GM12878 (cell line): ENCODE data around the gene IDH3B. TPM values are rescaled to one million over a fixed set of nuclear protein-coding genes. Genes with fewer than 3 reads are reported as not detected.

Source experiments
- ATAC-seq: fragments of 200-7000 bp; cut with Tn5 transposase; 3 replicates; pipeline ENCODE4 v1.9.1; 2020; ENCODE audit warnings: mild to moderate bottlenecking, moderate library complexity
- BruUV-seq: library from RNA; stranded (reverse); fragments of 400-500 nt; replicated peaks from 2 replicates; lab custom pipeline; 2021; lab: Mats Ljungman, UMichigan
- CTCF ChIA-PET: fragments of 300-600 bp; sonication (Branson Sonifier 250); formaldehyde crosslinking; extraction: SDS; loops from one replicate; lab custom pipeline; 2021; ENCODE audit warnings: inconsistent platforms; lab: Yijun Ruan, JAX
- POLR2A ChIA-PET: fragments of 350-600 bp; formaldehyde crosslinking; extraction: SDS; loops from one replicate; lab custom pipeline; 2021; ENCODE audit warnings: inconsistent platforms; lab: Charles Lee
- RAD21 ChIA-PET: fragments of 300-600 bp; sonication (Branson Sonifier 250); formaldehyde crosslinking; loops from one replicate; lab custom pipeline; 2023; ENCODE audit warnings: antibody characterized with exemption; ENCODE audit not compliant: unreplicated experiment; lab: Charles Lee
- SMC1A ChIA-PET: fragments of 300-600 bp; sonication (Branson Sonifier 250); formaldehyde crosslinking; loops from one replicate; lab custom pipeline; 2023; ENCODE audit not compliant: unreplicated experiment, uncharacterized antibody; lab: Charles Lee
- DNase-seq: peaks from one replicate; pipeline ENCODE4 v3.0.0-alpha.2; 2011; ENCODE audit warnings: low read depth, low spot score
- FAIRE-seq: peaks from 3 replicates; lab custom pipeline; 2011; peaks lifted over from hg19 to GRCh38; lab: Jason Lieb, UNC
- H2AFZ ChIP-seq: 2 replicates; pipeline ENCODE4 v1.6.0; 2011; ENCODE audit warnings: low read depth, low read length, control low read depth; ENCODE audit not compliant: control insufficient read depth
- H3K27ac ChIP-seq: 2 replicates; pipeline ENCODE4 v1.5.1; 2011; ENCODE audit warnings: control low read depth; ENCODE audit not compliant: control insufficient read depth, insufficient read depth
- H3K27me3 ChIP-seq, 2 experiments: replicated peaks in 1 of 2; 2 replicates each; pipeline versions ENCODE4 v1.6.0 to v1.6.1; 2011; ENCODE audit warnings: low read length in 1 of 2; ENCODE audit not compliant: control insufficient read depth in 2 of 2, insufficient read depth in 2 of 2
- H3K36me3 ChIP-seq, 2 experiments: 2 replicates each; pipeline ENCODE4 v1.5.1; 2011; ENCODE audit warnings: low read length in 1 of 2; ENCODE audit not compliant: control insufficient read depth in 2 of 2, insufficient read depth in 2 of 2
- H3K4me1 ChIP-seq: 2 replicates; pipeline ENCODE4 v1.6.1; 2011; ENCODE audit warnings: mild to moderate bottlenecking, low read length, moderate library complexity, mixed read lengths; ENCODE audit not compliant: control insufficient read depth, insufficient read depth
- H3K4me2 ChIP-seq: 2 replicates; pipeline ENCODE4 v1.6.0; 2011; ENCODE audit warnings: control low read depth; ENCODE audit not compliant: control insufficient read depth, insufficient read depth
- H3K4me3 ChIP-seq: fragments of 200-600 bp; sonication (generic); 2 replicates; pipeline ENCODE4 v1.5.1; 2016
- H3K79me2 ChIP-seq: 2 replicates; pipeline ENCODE4 v1.6.0; 2011; ENCODE audit warnings: low read length; ENCODE audit not compliant: control insufficient read depth, insufficient read depth
- H3K9ac ChIP-seq: 2 replicates; pipeline ENCODE4 v1.8.0; 2011; ENCODE audit warnings: low read length, control low read depth, mixed read lengths; ENCODE audit not compliant: control insufficient read depth, insufficient read depth
- H3K9me3 ChIP-seq: replicated peaks from 3 replicates; pipeline ENCODE4 v1.5.1; 2011; ENCODE audit warnings: mild to moderate bottlenecking, low read length; ENCODE audit not compliant: control insufficient read depth, insufficient read depth
- H4K20me1 ChIP-seq: 2 replicates; pipeline ENCODE4 v1.6.0; 2011; ENCODE audit not compliant: control insufficient read depth, insufficient read depth
- BACH1 ChIP-seq: fragments of 450-650 bp; IDR thresholded peaks from 2 replicates; pipeline ENCODE4 v1.6.1; 2017; ENCODE audit warnings: mild to moderate bottlenecking, borderline replicate concordance
- CEBPB ChIP-seq, 2 experiments: fragments of 150-350 bp in 1 of 2; IDR thresholded peaks; 2 replicates each; pipeline ENCODE4 v1.6.1; 2012 to 2014; ENCODE audit warnings: low read depth in 2 of 2, low read length in 2 of 2, borderline replicate concordance in 1 of 2, inconsistent platforms in 1 of 2
- CTCF ChIP-seq, 3 experiments: IDR thresholded peaks in 2 of 3; conservative IDR thresholded peaks in 1 of 3; 2 replicates each; pipeline ENCODE4 v1.5.1; 2011; ENCODE audit warnings: low read depth in 3 of 3, low read length in 3 of 3, mild to moderate bottlenecking in 3 of 3, control low read depth in 2 of 3, moderate library complexity in 2 of 3, inconsistent platforms in 1 of 3, mixed read lengths in 1 of 3; ENCODE audit not compliant: control insufficient read depth in 2 of 3, insufficient read depth in 1 of 3; ENCODE audit errors: extremely low read depth in 1 of 3
- CUX1 ChIP-seq: IDR thresholded peaks from 2 replicates; pipeline ENCODE4 v1.6.1; 2012; ENCODE audit warnings: improper control_type of control experiment, low read depth, low read length; ENCODE audit not compliant: insufficient replicate concordance
- IKZF2 ChIP-seq, 2 experiments: fragments of 450-650 bp; IDR thresholded peaks; 2 replicates each; pipeline ENCODE4 v1.6.1; 2017; ENCODE audit warnings: mild to moderate bottlenecking in 2 of 2, moderate library complexity in 2 of 2
- PBX3 ChIP-seq: IDR thresholded peaks from 2 replicates; pipeline ENCODE4 v1.6.1; 2011; ENCODE audit warnings: mild to moderate bottlenecking, low read depth, low read length, moderate library complexity; ENCODE audit not compliant: insufficient replicate concordance
- POU2F2 ChIP-seq: IDR thresholded peaks from 3 replicates; pipeline ENCODE4 v1.6.1; 2011; ENCODE audit warnings: low read depth, mild to moderate bottlenecking, low read length, borderline replicate concordance
- RUNX3 ChIP-seq: IDR thresholded peaks from 2 replicates; pipeline ENCODE4 v1.6.1; 2012; ENCODE audit warnings: low read length, inconsistent platforms
- SMAD1 ChIP-seq: fragments of 450-650 bp; IDR thresholded peaks from 2 replicates; pipeline ENCODE4 v1.6.1; 2018; ENCODE audit warnings: mild to moderate bottlenecking, low read depth; ENCODE audit not compliant: partially characterized antibody
- STAT3 ChIP-seq: IDR thresholded peaks from 2 replicates; pipeline ENCODE4 v1.6.1; 2011; ENCODE audit warnings: low read depth, low read length, improper control_type of control experiment
- USF1 ChIP-seq: IDR thresholded peaks from 2 replicates; pipeline ENCODE4 v1.6.1; 2011; ENCODE audit warnings: borderline replicate concordance, low read depth, mild to moderate bottlenecking, moderate library complexity, mixed read lengths, low read length; ENCODE audit not compliant: insufficient read depth; ENCODE audit errors: extremely low read length
- WGBS: methylation state at CpG from one replicate; pipeline ENCODE4 v1.1.6; 2016; ENCODE audit warnings: low lambda C conversion rate; ENCODE audit not compliant: insufficient replicate concordance, insufficient coverage; ENCODE audit errors: missing lambda C conversion rate; 5-methylcytosine and 5-hydroxymethylcytosine counted together
- in situ Hi-C: fragments of 300-500 bp; cut with MboI; formaldehyde crosslinking; loops from 9 replicates; pipeline ENCODE4 v1.14.3; 2018; ENCODE audit warnings: mixed read lengths
- intact Hi-C: fragments of 100-400 bp; cut with micrococcal nuclease; formaldehyde crosslinking; loops from one replicate; pipeline ENCODE4 v1.14.2; 2022; ENCODE audit not compliant: unreplicated experiment
- polyA plus RNA-seq, 11 experiments: library from polyadenylated mRNA; depleted of rRNA in 4 of 11; unstranded in 6 of 11; stranded (reverse) in 5 of 11; fragments of >200 nt; fragmentation: Nextera tagmentation in 4 of 11; fragmentation: Illumina TruSeq in 1 of 11; extraction: Ambion mirVana in 4 of 11; extraction: Trizol in 1 of 11; gene quantifications; 1 replicate in 1 of 11; 2 replicates in 10 of 11; pipeline versions ENCODE4 v1.2.1 to v1.2.3, GENCODE V29; 2011 to 2016; ENCODE audit warnings: inconsistent platforms in 2 of 11, missing spikeins in 2 of 11, low read depth in 1 of 11
- total RNA-seq, 4 experiments: library from RNA; depleted of rRNA in 3 of 4; stranded (reverse); fragments of >200 nt in 3 of 4; fragmentation: Illumina TruSeq in 1 of 4; extraction: Trizol in 1 of 4; gene quantifications; 2 replicates each; pipeline versions ENCODE4 v1.2.1 to v1.2.3, GENCODE V29; 2013 to 2021

IDH3B gene
- total and polyA plus RNA-seq, 10 of the 15 experiments (the other 5 are each of a cell fraction or from before 2014, with no cell fraction given) = 65.3 to 177 (median 121) TPM

- SMC1A ChIA-PET = no interaction called here
- BruUV-seq = no TSS peak
Measured at GRCh38 chr20:2698912-2699311, 34.9 kb upstream of the IDH3B start.

More at GRCh38 chr20:2698912-2699311, 34.9 kb upstream of the IDH3B start:
- FAIRE-seq (no peak), DNase-seq (no peak)
- intact Hi-C loops = no loop called here
- 28% methylated on average over 4 of the region's 4 CpGs for WGBS
- in situ Hi-C loops = no loop called here
- no peaks in the 10 kb centered on the region for H3K36me3 ChIP-seq
- ChIA-PET POLR2A (no interaction called here), CTCF (no interaction called here)
- TF ChIP-seq SMAD1 (no peak), PBX3 (no peak), POU2F2 (no peak), USF1 (no peak), IKZF2 (IDR thresholded peaks at IDR 0.05) (no peak), STAT3 (no peak), CEBPB (IDR thresholded peaks at IDR 0.05; ENCODE audit: borderline replicate concordance in 1 of 2, low read depth in 2 of 2, low read length in 2 of 2) (no peak), RUNX3 (no peak), CUX1 (no peak), CTCF (IDR thresholded peaks at IDR 0.05 in 2 of 3, conservative IDR thresholded peaks at IDR 0.05 in 1 of 3; ENCODE audit: control insufficient read depth in 2 of 3, extremely low read depth in 1 of 3, insufficient read depth in 1 of 3, low read depth in 3 of 3, low read length in 3 of 3) (no peak), BACH1 (no peak)
- TF ChIP-seq, all 136 proteins: peak for 0
- Histone ChIP-seq H3K4me3 (no peak overlapping the region), H3K4me1 (no peaks in the 10 kb centered on the region), H2AFZ (no peak overlapping the region), H3K4me2 (no peak overlapping the region), H3K27ac (no peak overlapping the region), H4K20me1 (no peaks in the 10 kb centered on the region), H3K27me3 (peaks cover 3 to 13% of the 10 kb centered on the region in 2 experiments), H3K9ac (no peak overlapping the region), H3K9me3 (no peaks in the 10 kb centered on the region), H3K79me2 (no peaks in the 10 kb centered on the region)
- no peak for ATAC-seq
- RAD21 ChIA-PET = no interaction called here
